ENCODE results near the gene DKK1.

The DKK1 gene

GRCh38 chr10:52331638-52332364 is 17.7 kb downstream of the DKK1 start:
- no peak overlapping the region for H3K4me3 ChIP-seq (ENCODE audit: low read length)
- no peak for TF ChIP-seq CTCF (IDR thresholded peaks at IDR 0.05; ENCODE audit: insufficient read depth, low read depth, low read length, missing control alignments)
- no peak for DNase-seq (ENCODE audit: low read depth)

GRCh38 chr10:52332815-52333214 is 18.7 kb downstream of the DKK1 start:
- no peak overlapping the region for H3K4me3 ChIP-seq (ENCODE audit: low read length)
- no peak for TF ChIP-seq CTCF (IDR thresholded peaks at IDR 0.05; ENCODE audit: insufficient read depth, low read depth, low read length, missing control alignments)
- DNase-seq (ENCODE audit: low read depth), result no peak

GRCh38 chr10:52334595-52334994 is 20.5 kb downstream of the DKK1 start:
- DNase-seq (ENCODE audit: low read depth), result peak; percentile 56
- no peak overlapping the region for H3K4me3 ChIP-seq (ENCODE audit: low read length)
- TF ChIP-seq CTCF (IDR thresholded peaks at IDR 0.05; ENCODE audit: insufficient read depth, low read depth, low read length, missing control alignments), result no peak

- peak; percentile 64 for DNase-seq (ENCODE audit: low read depth)
- no peak for TF ChIP-seq CTCF (IDR thresholded peaks at IDR 0.05; ENCODE audit: insufficient read depth, low read depth, low read length, missing control alignments)
- H3K4me3 ChIP-seq (ENCODE audit: low read length), result no peak overlapping the region
Measured at GRCh38 chr10:52335665-52336064, 21.6 kb downstream of the DKK1 start.

GRCh38 chr10:52337225-52337624 is 23.1 kb downstream of the DKK1 start:
- no peak overlapping the region for H3K4me3 ChIP-seq (ENCODE audit: low read length)
- TF ChIP-seq CTCF (IDR thresholded peaks at IDR 0.05; ENCODE audit: insufficient read depth, low read depth, low read length, missing control alignments), result no peak
- no peak for DNase-seq (ENCODE audit: low read depth)

GRCh38 chr10:52343439-52343838 is 29.4 kb downstream of the DKK1 start:
- no peak for TF ChIP-seq CTCF (IDR thresholded peaks at IDR 0.05; ENCODE audit: insufficient read depth, low read depth, low read length, missing control alignments)
- no peak for DNase-seq (ENCODE audit: low read depth)
- H3K4me3 ChIP-seq (ENCODE audit: low read length), result no peak overlapping the region

All from epithelial cell of esophagus (primary cell).